Vagina (tissue), 2 donors: Measurements from ENCODE around the gene SLC12A5. TPM values are rescaled to one million over a fixed set of nuclear protein-coding genes. Genes with fewer than 3 reads are reported as not detected.

Source experiments
- DNase-seq, 2 donors: peaks; one replicate each; pipeline ENCODE4 v3.0.0-alpha.2; 2017; ENCODE audit errors: extremely low spot score in 2 of 2
- H3K27ac ChIP-seq: fragments of 200-600 bp; sonication (generic); one replicate; pipeline ENCODE4 v1.5.1; 2019
- H3K27me3 ChIP-seq: fragments of 200-600 bp; sonication (generic); one replicate; pipeline ENCODE4 v1.5.1; 2019
- H3K36me3 ChIP-seq, 2 donors: fragments of 200-600 bp; sonication (generic); one replicate each; pipeline ENCODE4 v1.5.1; 2017 to 2019
- H3K4me1 ChIP-seq: fragments of 200-600 bp; sonication (generic); one replicate; pipeline ENCODE4 v1.5.1; 2019
- H3K4me3 ChIP-seq, 2 donors: fragments of 200-600 bp; sonication (generic); 1 replicate in 1 of 2; 2 replicates in 1 of 2; pipeline ENCODE4 v1.5.1; 2016 to 2019
- H3K9me3 ChIP-seq: fragments of 200-600 bp; sonication (generic); one replicate; pipeline ENCODE4 v1.5.1; 2019
- POLR2A ChIP-seq, 2 donors: fragments of 450-650 bp; IDR thresholded peaks; one replicate each; pipeline ENCODE4 v1.6.1; 2017; ENCODE audit warnings: antibody characterized with exemption in 2 of 2, mild to moderate bottlenecking in 2 of 2, moderate library complexity in 2 of 2
- POLR2AphosphoS5 ChIP-seq, 2 donors: sonication (generic); formaldehyde crosslinking; IDR thresholded peaks; one replicate each; pipeline ENCODE4 v1.9.0; 2017; ENCODE audit warnings: antibody characterized with exemption in 2 of 2, mild to moderate bottlenecking in 2 of 2, low read depth in 1 of 2; ENCODE audit not compliant: insufficient read depth in 1 of 2
- intact Hi-C: fragments of 100-400 bp; cut with DNase I; formaldehyde crosslinking; loops from one replicate; pipeline ENCODE4 v1.15.1; 2023
- total RNA-seq: library from RNA; depleted of rRNA; stranded (reverse); fragments of >200 nt; gene quantifications from one replicate; pipeline ENCODE4 v1.2.3, GENCODE V29; 2016
- TF ChIP-seq, protein P1 (sequence below), 3 experiments: fragments of 450-650 bp in 2 of 3; fragments of 200-600 bp in 1 of 3; sonication (generic) in 1 of 3; IDR thresholded peaks; one replicate each; pipeline ENCODE4 v1.5.1; 2017 to 2019; ENCODE audit warnings: antibody characterized with exemption in 3 of 3, mild to moderate bottlenecking in 2 of 3, moderate library complexity in 2 of 3

SLC12A5 gene
- total RNA-seq, 1 donor from 2014 or later = not detected

- intact Hi-C loops = no loop called here
- H3K36me3 ChIP-seq = no peaks in the 10 kb centered on the region
- no peaks in the 10 kb centered on the region for H3K9me3 ChIP-seq
- H3K4me1 ChIP-seq = peaks cover 3% of the 10 kb centered on the region
- no peak for DNase-seq
- H3K27ac ChIP-seq = no peak overlapping the region
- TF ChIP-seq POLR2A (IDR thresholded peaks at IDR 0.05) (no peak), POLR2AphosphoS5 (IDR thresholded peaks at IDR 0.05; ENCODE audit: insufficient read depth in 1 of 2, low read depth in 1 of 2) (no peak)
- TF ChIP-seq, protein P1, sequence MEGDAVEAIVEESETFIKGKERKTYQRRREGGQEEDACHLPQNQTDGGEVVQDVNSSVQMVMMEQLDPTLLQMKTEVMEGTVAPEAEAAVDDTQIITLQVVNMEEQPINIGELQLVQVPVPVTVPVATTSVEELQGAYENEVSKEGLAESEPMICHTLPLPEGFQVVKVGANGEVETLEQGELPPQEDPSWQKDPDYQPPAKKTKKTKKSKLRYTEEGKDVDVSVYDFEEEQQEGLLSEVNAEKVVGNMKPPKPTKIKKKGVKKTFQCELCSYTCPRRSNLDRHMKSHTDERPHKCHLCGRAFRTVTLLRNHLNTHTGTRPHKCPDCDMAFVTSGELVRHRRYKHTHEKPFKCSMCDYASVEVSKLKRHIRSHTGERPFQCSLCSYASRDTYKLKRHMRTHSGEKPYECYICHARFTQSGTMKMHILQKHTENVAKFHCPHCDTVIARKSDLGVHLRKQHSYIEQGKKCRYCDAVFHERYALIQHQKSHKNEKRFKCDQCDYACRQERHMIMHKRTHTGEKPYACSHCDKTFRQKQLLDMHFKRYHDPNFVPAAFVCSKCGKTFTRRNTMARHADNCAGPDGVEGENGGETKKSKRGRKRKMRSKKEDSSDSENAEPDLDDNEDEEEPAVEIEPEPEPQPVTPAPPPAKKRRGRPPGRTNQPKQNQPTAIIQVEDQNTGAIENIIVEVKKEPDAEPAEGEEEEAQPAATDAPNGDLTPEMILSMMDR (IDR thresholded peaks at IDR 0.05) = no peak
- H3K27me3 ChIP-seq = no peaks in the 10 kb centered on the region
- H3K4me3 ChIP-seq = no peak overlapping the region
These were observed 8.0 kb downstream of the SLC12A5 start for GRCh38 chr20:46037036-46037435.

DNA sequence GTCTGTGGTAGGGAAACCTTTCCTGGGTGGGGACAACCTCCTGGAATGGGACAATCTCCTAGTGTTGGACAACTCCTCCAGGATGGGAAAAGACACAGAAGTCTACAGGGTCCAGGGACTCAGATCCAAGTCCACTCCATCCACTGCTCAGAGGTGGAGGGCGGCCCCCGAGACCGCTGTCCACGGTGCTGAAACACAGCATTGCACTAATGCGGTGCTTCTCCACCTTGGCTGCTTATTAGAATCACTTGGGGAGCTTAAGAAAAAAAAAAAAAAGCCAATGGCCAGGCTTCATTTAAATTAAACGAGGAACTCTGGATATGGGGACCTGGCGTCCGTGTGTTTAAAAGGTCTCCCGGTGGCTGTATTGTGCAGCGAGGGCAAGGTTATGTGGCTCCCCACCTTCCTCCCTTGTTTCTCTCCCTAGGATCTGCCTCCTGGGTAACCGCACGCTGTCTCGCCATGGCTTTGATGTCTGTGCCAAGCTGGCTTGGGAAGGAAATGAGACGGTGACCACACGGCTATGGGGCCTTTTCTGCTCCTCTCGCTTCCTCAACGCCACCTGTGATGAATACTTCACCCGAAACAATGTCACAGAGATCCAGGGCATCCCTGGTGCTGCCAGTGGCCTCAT lies 12.0 kb downstream of the SLC12A5 start:
- Histone ChIP-seq H3K27ac (no peak overlapping the region), H3K27me3 (no peaks in the 10 kb centered on the region), H3K4me3 (no peak overlapping the region), H3K36me3 (no peaks in the 10 kb centered on the region), H3K4me1 (no peaks in the 10 kb centered on the region), H3K9me3 (no peaks in the 10 kb centered on the region)
- TF ChIP-seq POLR2A (IDR thresholded peaks at IDR 0.05) = no peak
- TF ChIP-seq POLR2AphosphoS5 (IDR thresholded peaks at IDR 0.05; ENCODE audit: insufficient read depth in 1 of 2, low read depth in 1 of 2) = no peak
- TF ChIP-seq, protein P1 (IDR thresholded peaks at IDR 0.05) = no peak
- no peak for DNase-seq
- intact Hi-C loops = no loop called here

DNA sequence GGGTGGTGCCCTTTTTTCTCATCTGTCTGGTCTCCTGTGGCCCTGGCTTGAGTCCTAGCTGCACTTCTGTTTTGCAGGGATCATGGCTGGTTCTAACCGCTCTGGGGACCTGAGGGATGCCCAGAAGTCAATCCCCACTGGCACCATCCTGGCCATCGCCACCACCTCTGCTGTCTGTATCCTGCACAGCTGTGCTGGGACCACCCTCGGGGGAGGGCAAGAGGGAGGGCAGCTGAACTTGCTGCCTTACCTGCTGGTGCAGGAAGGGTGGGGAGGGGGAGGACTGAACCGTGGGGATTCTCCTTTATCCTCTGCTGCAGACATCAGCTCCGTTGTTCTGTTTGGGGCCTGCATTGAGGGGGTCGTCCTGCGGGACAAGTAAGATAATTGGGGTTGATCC lies 14.5 kb downstream of the SLC12A5 start:
- no peak overlapping the region for H3K4me3 ChIP-seq
- H3K27me3 ChIP-seq = no peaks in the 10 kb centered on the region
- no peaks in the 10 kb centered on the region for H3K4me1 ChIP-seq
- no peak for DNase-seq
- TF ChIP-seq, protein P1 (IDR thresholded peaks at IDR 0.05) = no peak
- TF ChIP-seq POLR2AphosphoS5 (IDR thresholded peaks at IDR 0.05; ENCODE audit: insufficient read depth in 1 of 2, low read depth in 1 of 2) = no peak
- TF ChIP-seq POLR2A (IDR thresholded peaks at IDR 0.05) = no peak
- intact Hi-C loops = no loop called here
- H3K9me3 ChIP-seq = no peaks in the 10 kb centered on the region
- no peaks in the 10 kb centered on the region for H3K36me3 ChIP-seq
- no peak overlapping the region for H3K27ac ChIP-seq

GRCh38 chr20:46044896-46045295 lies 15.9 kb downstream of the SLC12A5 start:
- Histone ChIP-seq H3K4me3 (no peak overlapping the region), H3K9me3 (no peaks in the 10 kb centered on the region), H3K27me3 (no peaks in the 10 kb centered on the region), H3K27ac (no peak overlapping the region), H3K4me1 (no peaks in the 10 kb centered on the region), H3K36me3 (no peaks in the 10 kb centered on the region)
- intact Hi-C loops = no loop called here
- TF ChIP-seq POLR2AphosphoS5 (IDR thresholded peaks at IDR 0.05; ENCODE audit: insufficient read depth in 1 of 2, low read depth in 1 of 2) = no peak
- TF ChIP-seq, protein P1 (IDR thresholded peaks at IDR 0.05) = no peak
- TF ChIP-seq POLR2A (IDR thresholded peaks at IDR 0.05) = no peak
- DNase-seq = no peak

DNA sequence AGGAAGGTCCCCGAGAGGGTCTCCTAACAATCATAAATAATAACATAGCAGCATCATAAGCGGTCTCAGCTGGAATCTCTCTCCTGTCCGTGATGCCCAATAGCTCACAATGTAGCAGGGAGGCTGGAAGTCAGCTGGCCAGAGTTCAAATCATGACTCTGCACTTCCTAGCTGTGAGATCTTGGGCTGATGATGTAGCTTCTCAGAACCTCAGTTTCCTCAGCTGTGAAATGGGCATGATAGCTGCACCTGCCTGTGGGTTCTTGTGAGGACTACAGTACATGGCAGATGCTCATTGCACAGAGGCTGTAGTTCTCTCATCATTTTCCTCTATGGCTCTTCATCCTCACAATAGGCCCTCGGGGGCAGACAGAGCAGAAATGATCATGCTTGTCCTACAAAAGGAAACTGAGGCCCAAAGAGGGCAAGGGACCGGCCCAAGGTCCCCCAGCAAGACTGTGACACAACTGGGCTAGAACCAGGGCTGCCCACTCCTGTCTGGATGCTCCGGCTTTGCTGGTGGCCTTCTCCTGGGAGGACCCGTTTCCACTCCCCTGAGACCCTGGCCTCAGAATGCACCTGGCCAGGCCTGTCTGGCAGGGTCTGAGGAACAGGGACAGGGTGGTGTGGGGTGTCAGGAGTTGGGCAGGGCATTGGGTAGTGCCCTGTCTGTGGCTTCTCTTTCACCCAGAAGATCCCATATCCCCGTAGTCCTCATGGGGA lies 17.7 kb downstream of the SLC12A5 start:
- Histone ChIP-seq H3K36me3 (no peaks in the 10 kb centered on the region), H3K27me3 (no peaks in the 10 kb centered on the region), H3K4me3 (no peak overlapping the region), H3K9me3 (no peaks in the 10 kb centered on the region), H3K27ac (no peak overlapping the region), H3K4me1 (no peaks in the 10 kb centered on the region)
- DNase-seq = no peak
- intact Hi-C loops = no loop called here
- no peak for TF ChIP-seq POLR2AphosphoS5 (IDR thresholded peaks at IDR 0.05; ENCODE audit: insufficient read depth in 1 of 2, low read depth in 1 of 2)
